HG03045 (cell line): ENCODE data around the gene HTRA3.

Experiments
- ATAC-seq: cut with Tn5 transposase; IDR thresholded peaks from one replicate; pipeline ENCODE4 v1.9.1; 2021; ENCODE audit warnings: mild to moderate bottlenecking, moderate library complexity; ENCODE audit not compliant: unreplicated experiment

Gene HTRA3

DNA sequence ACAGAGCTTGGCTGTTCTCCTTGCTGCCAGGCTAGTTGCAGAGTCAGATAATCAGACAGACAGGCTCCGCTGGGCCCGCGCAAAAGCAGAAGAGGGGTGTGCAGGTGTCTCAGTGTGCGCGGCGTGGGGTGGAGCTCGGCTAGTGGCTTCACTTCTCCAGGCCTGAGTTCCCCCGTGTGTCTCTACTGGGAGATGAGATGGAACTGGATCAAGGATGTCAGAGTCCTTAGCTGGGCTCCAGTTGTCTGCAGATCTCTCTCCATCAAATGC is 21.1 kb downstream of the HTRA3 start:
- no peak for ATAC-seq

- ATAC-seq = no peak
Measured at GRCh38 chr4:8291036-8291682, 21.6 kb downstream of the HTRA3 start.

GRCh38 chr4:8291701-8292477 is 22.3 kb downstream of the HTRA3 start:
- ATAC-seq = no peak

DNA sequence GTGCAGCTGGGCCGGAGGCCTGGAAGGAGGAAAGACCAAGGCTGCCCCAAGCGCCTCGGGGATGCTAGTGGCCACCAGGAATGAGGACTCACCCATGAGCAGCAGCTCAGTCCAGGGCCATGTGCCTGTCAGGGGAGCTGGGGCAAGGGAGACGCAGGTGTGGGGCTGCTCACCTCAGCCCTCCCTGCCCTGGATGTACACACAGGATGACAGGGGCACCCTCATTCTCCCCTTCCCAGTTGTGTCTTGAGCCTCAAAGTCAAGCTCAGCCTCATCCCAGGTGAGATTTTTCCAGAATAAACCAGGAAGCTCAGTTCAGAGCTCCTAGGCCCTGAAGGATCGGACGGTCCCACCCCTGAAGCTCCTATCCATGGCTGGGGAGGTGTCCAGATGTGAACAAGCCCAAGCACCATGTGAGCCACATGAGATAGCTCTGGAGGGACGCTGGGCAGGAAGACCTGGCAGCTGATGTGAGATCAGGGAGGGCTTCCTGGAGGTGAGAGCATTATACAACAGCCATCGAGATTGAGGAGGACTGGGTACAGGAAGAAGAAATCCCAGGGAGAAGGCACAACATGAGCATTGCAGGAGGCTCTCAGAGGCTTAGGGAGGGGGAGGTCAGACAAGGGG is 23.0 kb downstream of the HTRA3 start:
- ATAC-seq = no peak

DNA sequence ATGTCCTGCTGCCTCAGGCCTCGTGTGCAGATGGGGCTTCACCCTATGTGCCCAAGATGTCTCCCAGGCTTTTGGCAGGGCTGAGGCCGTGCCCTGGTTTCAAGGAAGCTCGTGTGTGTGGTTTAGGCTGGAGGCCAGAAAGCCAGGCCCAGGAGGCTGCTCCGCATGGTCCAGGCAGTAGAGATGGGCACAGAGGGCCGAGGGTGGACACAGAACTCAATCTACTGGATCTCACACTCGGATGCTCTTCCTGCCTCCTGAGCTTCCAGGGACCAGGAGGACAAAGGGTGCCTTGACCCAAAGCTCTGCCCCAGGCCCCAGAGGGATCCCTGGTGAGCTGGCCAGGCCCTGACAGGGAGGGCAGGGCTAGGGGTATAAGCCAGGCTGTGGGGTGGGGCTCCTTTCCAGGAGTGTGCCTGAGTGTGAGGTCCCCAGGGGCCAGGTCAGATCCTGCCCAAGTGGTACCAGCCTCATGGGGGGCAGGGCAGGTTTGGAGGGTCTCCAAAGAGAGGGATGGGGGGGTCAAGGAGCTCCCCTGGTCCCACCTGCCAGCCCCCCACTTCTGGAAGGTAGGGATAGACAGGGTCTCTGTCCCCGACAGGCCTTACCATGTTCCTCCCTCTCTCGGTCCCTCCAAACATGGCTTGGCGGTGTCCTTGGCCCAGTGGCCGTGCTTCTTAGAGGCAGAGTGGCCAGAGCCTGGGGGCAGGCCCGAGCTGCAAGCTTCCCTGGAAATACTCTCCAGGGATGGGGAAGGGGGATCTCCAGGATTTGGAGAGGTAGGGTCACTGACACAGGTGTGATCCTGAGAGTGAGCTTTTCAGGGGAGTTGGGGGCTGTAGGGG is 23.8 kb downstream of the HTRA3 start:
- no peak for ATAC-seq

GRCh38 chr4:8294036-8294435 is 24.5 kb downstream of the HTRA3 start:
- no peak for ATAC-seq

DNA sequence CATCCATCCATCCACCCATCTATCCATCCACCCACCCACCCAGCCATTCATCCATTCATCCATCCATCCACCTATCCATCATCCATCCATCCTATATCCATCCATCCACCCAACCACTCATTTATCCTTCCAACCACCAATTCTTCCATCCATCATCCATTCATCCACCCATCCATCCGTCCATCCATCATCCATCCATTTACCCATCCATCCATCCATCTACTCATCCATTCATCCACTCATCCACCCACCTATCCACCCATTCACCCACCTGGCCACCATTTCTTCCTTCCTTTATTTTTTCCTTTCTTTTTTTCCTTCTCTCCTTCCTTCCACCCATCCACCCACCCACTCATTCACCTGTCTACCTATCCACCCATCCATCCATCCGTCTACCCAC is 25.2 kb downstream of the HTRA3 start:
- ATAC-seq = no peak

GRCh38 chr4:8295471-8295870 is 25.9 kb downstream of the HTRA3 start:
- ATAC-seq = no peak

- ATAC-seq = no peak
Measured at GRCh38 chr4:8296491-8296890, 26.9 kb downstream of the HTRA3 start.

GRCh38 chr4:8297141-8297601 is 27.6 kb downstream of the HTRA3 start:
- no peak for ATAC-seq

GRCh38 chr4:8297691-8298485 is 28.3 kb downstream of the HTRA3 start:
- no peak for ATAC-seq

- no peak for ATAC-seq
Measured at GRCh38 chr4:8300832-8301231, 31.3 kb downstream of the HTRA3 start.

DNA sequence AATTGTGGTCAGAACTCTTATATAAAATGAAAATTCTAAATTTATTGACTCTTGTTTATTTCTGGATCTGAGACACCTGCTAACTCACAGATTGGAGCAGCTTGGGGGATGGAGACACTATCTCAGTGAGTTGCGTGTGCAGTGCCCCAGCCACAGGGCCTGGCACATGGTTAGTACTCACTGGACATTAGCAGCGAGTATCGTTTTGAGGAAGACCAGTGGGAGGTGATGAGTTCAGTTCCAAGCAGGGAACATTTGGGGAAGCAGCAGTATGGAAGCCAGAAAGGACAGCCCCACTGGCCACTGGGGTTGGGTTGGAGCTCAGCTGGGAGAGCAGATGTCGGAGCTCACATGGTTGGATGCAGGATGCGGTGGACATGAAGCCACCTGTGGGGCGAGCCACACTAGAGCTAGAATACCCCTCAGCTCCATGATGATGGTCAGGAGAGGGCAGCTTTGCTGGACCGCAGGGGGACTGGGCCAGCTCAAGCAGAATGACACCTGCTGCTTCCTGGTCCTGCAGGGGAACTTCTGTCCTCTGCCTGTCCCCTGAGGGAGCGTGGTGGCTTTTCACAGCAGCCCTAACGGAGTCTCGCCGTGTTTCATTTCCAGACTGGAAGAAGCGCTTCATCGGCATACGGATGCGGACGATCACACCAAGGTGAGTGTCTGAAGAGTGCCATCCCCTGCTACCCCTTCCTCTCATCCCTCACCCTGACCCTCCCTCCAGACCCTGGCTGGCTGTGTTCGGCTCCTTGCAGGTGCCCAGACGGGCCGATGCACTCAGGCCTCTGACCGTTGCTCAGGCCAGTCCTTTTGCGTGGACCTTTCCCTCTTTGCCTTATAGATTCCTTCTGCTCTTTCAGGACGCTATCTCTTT is 32.5 kb downstream of the HTRA3 start:
- no peak for ATAC-seq

DNA sequence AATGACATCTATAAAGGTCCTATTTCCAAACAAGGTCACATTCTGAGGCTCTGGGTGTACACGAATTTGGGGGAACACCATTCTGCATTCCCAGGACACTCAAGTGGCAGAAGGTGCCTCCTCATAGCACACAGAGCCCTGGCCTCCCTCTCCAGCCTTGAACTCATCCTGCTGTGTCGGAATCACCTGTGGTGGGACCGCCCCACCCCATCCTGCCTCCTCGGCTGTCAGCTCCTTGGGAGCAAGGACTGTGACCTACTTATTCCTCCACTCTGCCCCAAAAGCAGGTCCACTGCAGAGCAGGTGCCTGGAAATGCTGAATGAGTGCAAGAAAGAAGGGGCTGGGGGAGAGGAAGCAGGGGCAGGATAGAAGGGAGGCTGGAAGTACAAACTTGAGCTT is 33.5 kb downstream of the HTRA3 start:
- no peak for ATAC-seq

GRCh38 chr4:8303485-8304281 is 34.1 kb downstream of the HTRA3 start:
- no peak for ATAC-seq

GRCh38 chr4:8304827-8305695 is 35.5 kb downstream of the HTRA3 start:
- no peak for ATAC-seq

DNA sequence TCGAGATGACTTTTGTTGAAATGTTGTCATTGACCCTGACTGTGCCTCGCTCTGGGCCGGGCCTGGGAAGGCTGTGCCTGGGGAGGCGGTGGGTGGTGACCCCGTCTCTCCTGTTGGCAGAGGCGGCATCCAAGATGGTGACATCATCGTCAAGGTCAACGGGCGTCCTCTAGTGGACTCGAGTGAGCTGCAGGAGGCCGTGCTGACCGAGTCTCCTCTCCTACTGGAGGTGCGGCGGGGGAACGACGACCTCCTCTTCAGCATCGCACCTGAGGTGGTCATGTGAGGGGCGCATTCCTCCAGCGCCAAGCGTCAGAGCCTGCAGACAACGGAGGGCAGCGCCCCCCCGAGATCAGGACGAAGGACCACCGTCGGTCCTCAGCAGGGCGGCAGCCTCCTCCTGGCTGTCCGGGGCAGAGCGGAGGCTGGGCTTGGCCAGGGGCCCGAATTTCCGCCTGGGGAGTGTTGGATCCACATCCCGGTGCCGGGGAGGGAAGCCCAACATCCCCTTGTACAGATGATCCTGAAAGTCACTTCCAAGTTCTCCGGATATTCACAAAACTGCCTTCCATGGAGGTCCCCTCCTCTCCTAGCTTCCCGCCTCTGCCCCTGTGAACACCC is 36.4 kb downstream of the HTRA3 start:
- no peak for ATAC-seq
